ENCODE data around the gene GNL1.
A peak's percentile ranks its signal among the peaks of the same experiment; 100 is the strongest.
"Not testable (repeated sequence)": the region's sequence is repeated elsewhere in the genome, so short reads cannot be mapped to it uniquely, and the experiment has no call there.

Gene GNL1

DNA sequence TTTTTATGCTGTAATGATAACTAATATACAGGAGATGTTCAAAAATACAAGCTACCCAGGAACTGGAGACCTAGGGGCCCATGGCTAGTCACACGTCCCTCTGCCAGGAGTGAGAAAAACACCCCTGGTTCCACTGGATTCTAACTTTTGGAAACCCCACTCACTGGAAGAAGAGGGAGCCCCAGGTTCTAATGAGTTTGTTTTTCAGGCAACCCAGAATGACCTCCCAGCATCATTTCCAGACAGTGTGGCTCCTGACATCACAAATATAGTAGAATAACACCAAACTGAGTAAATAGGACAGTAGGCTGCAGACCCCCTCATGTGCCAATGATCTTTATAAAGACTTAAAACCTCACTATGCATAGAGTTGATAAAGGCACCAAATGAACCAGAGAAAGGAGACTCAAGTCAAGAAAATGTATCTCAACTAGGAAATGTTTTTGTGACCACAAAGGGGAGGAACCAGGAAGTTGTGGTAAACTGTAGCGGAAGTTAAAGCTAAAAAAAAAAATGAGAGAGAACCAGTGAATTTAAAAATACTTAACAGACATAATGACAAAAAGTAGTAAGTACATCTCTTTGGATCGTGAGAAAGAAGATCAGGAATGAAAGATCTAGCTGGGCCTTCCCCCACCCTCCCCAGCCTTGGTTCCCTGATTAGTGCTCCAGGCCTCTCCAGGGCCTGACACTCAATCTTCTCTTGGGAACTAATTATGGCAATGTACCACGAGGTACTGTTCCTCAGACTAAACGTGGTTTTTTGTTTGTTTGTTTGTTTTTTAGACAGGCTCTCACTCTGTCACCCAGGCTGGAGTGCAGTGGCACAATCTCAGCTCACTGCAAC, 47.2 kb downstream of the GNL1 start:
- H3K4me2 ChIP-seq (ENCODE audit: low read length): no peak overlapping the region
- no peaks in the 10 kb centered on the region for H3K27me3 ChIP-seq (ENCODE audit: control insufficient read depth, insufficient read depth, low read length)
- TF ChIP-seq, protein P1, sequence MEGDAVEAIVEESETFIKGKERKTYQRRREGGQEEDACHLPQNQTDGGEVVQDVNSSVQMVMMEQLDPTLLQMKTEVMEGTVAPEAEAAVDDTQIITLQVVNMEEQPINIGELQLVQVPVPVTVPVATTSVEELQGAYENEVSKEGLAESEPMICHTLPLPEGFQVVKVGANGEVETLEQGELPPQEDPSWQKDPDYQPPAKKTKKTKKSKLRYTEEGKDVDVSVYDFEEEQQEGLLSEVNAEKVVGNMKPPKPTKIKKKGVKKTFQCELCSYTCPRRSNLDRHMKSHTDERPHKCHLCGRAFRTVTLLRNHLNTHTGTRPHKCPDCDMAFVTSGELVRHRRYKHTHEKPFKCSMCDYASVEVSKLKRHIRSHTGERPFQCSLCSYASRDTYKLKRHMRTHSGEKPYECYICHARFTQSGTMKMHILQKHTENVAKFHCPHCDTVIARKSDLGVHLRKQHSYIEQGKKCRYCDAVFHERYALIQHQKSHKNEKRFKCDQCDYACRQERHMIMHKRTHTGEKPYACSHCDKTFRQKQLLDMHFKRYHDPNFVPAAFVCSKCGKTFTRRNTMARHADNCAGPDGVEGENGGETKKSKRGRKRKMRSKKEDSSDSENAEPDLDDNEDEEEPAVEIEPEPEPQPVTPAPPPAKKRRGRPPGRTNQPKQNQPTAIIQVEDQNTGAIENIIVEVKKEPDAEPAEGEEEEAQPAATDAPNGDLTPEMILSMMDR (IDR thresholded peaks at IDR 0.05): no peak
- no peak overlapping the region for H2AFZ ChIP-seq
- H3K79me2 ChIP-seq: no peaks in the 10 kb centered on the region
- no peaks in the 10 kb centered on the region for H3K4me1 ChIP-seq
- no peak overlapping the region for H3K4me3 ChIP-seq (ENCODE audit: low read depth, low read length)
- no peaks in the 10 kb centered on the region for H3K36me3 ChIP-seq (ENCODE audit: control insufficient read depth, insufficient read depth, low read length)
- H3K9me3 ChIP-seq (ENCODE audit: control insufficient read depth, low read length): no peaks in the 10 kb centered on the region
- H3K9ac ChIP-seq: no peak overlapping the region
- H3K27ac ChIP-seq: no peak overlapping the region

- Histone ChIP-seq H3K4me1 (no peaks in the 10 kb centered on the region), H3K27ac (no peak overlapping the region), H3K4me2 (ENCODE audit: low read length) (no peak overlapping the region), H3K4me3 (ENCODE audit: low read depth, low read length) (no peak overlapping the region), H3K9ac (no peak overlapping the region), H3K36me3 (ENCODE audit: control insufficient read depth, insufficient read depth, low read length) (no peaks in the 10 kb centered on the region), H2AFZ (no peak overlapping the region), H3K79me2 (no peaks in the 10 kb centered on the region), H3K9me3 (ENCODE audit: control insufficient read depth, low read length) (no peaks in the 10 kb centered on the region), H3K27me3 (ENCODE audit: control insufficient read depth, insufficient read depth, low read length) (no peaks in the 10 kb centered on the region)
- TF ChIP-seq, protein P1 (IDR thresholded peaks at IDR 0.05): no peak
Measured at GRCh38 chr6:30507849-30508827, 48.2 kb downstream of the GNL1 start.

GRCh38 chr6:30500421-30501355, 55.6 kb downstream of the GNL1 start:
- peak overlapping the region; percentile 4 for H3K27ac ChIP-seq
- no peak overlapping the region for H3K9ac ChIP-seq
- no peaks in the 10 kb centered on the region for H3K79me2 ChIP-seq

GRCh38 chr6:30498705-30499104, 57.6 kb downstream of the GNL1 start:
- H3K4me1 ChIP-seq, H3K9ac ChIP-seq: not testable (repeated sequence)

More at GRCh38 chr6:30500421-30501355, 55.6 kb downstream of the GNL1 start:
- TF ChIP-seq, protein P1 (IDR thresholded peaks at IDR 0.05): no peak
- Histone ChIP-seq H3K9me3 (ENCODE audit: control insufficient read depth, low read length) (no peaks in the 10 kb centered on the region), H3K36me3 (ENCODE audit: control insufficient read depth, insufficient read depth, low read length) (no peaks in the 10 kb centered on the region), H3K4me2 (ENCODE audit: low read length) (no peak overlapping the region), H2AFZ (no peak overlapping the region), H3K4me1 (no peaks in the 10 kb centered on the region), H3K4me3 (ENCODE audit: low read depth, low read length) (no peak overlapping the region), H3K27me3 (ENCODE audit: control insufficient read depth, insufficient read depth, low read length) (no peaks in the 10 kb centered on the region)

More at GRCh38 chr6:30498705-30499104, 57.6 kb downstream of the GNL1 start:
- not testable (repeated sequence) for H3K27me3 ChIP-seq (ENCODE audit: control insufficient read depth, insufficient read depth, low read length); H3K4me2 ChIP-seq (ENCODE audit: low read length); H3K36me3 ChIP-seq (ENCODE audit: control insufficient read depth, insufficient read depth, low read length); H3K9me3 ChIP-seq (ENCODE audit: control insufficient read depth, low read length); H2AFZ ChIP-seq; H3K79me2 ChIP-seq; H3K4me3 ChIP-seq (ENCODE audit: low read depth, low read length); H3K27ac ChIP-seq
